IPS DF 19.7 (cell line): Measurements from ENCODE around the gene CARD6.
A peak's percentile ranks its signal among the peaks of the same experiment; 100 is the strongest.
"Not testable (repeated sequence)": the region's sequence is repeated elsewhere in the genome, so short reads cannot be mapped to it uniquely, and the experiment has no call there.

Experiments used
- DNase-seq: peaks from one replicate; pipeline ENCODE4 v3.0.0-alpha.2; 2013; ENCODE audit warnings: low read depth, low spot score

CARD6 gene

GRCh38 chr5:40873286-40873880 is 32.2 kb downstream of the CARD6 start:
- DNase-seq = no peak

GRCh38 chr5:40875958-40876357 is 34.8 kb downstream of the CARD6 start:
- DNase-seq = no peak

GRCh38 chr5:40877371-40877988 is 36.3 kb downstream of the CARD6 start:
- DNase-seq = no peak

DNA sequence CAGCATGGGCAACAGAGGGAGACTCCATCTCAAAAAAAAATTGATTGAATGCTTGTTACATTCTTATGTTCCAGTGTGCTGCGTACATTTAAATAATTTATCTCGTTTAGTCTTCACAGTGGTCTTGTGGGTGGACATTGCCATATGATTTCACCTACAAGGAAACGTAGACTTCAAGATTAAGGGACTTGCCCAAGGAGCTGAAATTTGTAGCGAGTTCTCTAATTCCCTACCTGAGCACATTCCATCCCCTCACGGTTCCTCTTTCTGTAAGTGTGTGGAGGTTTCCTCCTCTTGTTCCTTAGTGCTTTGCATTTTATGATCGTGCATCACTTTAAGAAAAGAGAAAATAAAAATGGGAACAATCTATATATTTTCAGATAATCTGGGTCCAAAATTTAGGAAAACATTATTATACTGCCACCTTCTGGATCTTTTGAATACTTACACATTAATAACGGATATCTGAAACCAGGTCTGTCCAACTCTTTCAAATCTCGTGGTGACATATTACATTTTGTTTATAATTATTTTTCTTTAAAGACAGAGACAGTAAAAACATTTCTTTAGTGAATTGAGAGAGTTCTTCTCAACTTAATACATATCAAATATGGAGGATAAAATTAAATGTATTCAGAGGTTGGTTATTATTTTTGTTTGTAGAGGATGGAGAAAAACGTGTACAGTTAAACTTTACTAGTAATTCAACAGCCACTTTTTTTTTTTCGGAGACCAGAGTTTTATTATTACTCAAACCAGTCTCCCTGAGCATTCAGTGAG is 38.2 kb downstream of the CARD6 start:
- no peak for DNase-seq

GRCh38 chr5:40882291-40882690 is 41.1 kb downstream of the CARD6 start:
- DNase-seq = no peak

DNA sequence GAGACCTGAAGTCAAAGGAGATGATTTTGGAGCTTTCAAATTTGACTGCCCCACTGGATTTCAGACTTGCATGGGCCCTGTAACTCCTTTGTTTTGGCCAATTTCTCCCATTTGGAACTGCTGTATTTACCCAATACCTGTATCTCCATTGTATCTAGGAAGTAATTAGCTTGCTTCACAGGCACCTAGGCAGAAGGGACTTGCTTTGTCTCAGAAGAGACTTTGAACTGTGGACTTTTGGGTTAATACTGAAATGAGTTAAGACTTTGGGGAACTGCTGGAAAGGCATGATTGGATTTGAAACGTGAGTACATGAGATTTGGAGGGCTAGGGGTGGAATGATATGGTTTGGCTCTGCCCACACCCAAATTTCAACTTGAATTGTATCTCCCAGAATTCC is 41.9 kb downstream of the CARD6 start:
- not testable (repeated sequence) for DNase-seq

DNA sequence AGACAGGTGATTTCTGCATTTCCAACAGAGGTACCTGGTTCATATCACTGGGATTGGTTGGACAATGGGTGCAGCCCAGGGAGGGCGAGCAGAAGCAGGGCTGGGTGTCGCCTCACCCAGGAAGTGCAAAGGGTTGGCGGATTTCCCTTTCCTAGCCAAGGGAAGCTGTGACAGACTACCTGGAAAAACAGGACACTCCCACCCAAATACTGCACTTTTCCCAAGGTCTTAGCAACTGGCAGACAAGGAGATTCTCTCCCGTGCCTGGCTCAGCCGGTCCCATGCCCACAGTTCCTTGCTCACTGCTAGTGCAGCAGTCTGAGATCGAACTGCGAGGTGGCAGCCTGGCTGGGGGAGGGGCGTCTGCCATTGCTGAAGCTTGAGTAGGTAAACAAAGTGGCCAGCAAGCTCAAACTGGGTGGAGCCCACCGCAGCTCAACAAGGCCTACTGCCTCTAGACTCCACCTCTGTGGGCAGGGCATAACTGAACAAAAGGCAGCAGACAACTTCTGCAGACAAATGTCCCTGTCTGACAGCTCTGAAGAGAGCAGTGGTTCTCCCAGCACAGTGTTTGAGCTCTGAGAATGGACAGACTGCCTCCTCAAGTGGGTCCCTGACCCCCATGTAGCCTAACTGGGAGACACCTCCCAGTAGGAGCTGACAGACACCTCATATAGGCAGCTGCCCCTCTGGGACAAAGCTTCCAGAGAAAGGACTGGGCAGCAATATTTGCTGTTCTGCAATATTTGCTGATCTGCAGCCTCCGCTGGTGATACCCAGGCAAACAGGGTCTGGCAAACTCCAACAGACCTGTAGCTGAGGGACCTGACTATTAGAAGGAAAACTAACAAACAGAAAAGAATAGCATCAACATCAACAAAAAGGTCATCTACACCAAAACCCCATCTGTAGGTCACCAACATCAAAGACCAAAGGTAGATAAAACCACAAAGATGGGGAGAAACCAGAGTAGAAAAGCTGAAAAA is 54.6 kb downstream of the CARD6 start:
- DNase-seq = not testable (repeated sequence)

DNA sequence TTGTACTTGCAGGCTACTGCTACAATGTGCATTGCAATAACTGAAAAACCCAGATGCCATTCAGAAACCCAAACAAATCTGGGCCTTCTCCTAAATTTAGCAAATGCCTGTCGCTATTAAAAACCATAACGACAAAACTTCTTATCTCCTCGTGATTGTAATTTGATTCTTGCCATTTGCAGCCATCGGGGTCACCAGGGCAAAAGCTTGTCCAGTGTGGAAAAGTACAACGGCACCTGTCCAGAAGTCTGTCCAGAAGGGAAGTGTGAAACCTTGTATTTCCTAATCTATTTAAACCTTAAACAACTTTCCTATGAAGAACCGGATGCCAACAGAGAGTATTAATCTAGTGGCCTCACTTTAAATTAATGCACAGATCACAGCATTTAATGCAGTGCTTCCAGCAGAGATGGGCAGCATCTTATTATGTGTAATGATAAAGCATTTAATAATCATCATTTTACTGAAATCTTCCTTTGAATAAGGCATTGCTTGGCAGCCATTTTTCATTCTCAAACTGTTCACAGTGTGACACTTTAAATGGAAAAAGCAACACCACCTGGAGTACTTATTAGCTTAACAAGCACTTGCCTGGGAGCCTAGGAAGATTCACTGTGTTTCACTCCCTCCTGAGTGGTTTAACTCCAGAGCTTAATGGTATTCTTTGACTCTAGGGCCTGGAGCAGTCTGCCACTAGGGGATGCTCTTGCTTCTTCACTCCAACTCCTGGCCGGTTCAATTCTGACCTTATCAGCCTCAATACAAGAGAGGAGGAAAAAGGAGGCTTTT is 63.2 kb downstream of the CARD6 start:
- DNase-seq = peak; percentile 72

DNA sequence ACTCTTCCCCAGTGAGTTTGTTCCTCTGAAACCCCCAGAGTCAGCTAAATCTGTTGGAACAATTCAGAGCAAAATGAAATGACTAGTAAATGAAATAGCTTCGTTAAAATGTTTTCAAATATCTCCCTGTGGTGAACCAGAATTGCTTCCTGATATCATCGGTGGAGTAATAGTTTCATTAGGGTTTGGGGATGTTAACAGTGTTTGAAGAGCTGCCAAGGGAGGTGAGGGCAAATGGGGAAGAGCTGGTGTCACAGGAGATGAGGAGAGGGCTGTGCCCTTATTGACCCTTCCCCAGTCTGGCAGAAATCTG is 63.8 kb downstream of the CARD6 start:
- DNase-seq = no peak

- no peak for DNase-seq
Observed at GRCh38 chr5:40906351-40906751, 65.2 kb downstream of the CARD6 start.

DNA sequence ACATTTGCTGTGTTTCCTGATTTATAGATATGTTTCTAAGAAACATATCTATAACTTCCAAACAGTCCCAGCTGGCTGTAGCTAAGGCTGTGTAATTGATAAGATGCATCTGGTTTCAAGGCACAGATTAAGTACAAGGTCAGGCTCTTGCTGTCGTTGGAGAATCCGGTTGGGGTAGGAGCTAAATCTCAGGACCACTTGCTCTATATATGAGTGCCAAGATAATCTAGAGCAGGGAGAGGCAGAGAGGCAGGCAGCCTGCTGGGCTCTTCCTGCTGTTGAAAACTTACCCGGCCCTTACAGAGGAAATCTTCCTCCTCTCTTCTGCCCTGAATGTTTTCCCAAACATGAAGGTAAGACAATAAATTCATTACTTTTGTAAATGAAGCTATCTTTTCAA is 68.1 kb downstream of the CARD6 start, which contains the start of gene C7:
Gene C7, plus strand, starts transcription at position 234 of the 400 bp plus-strand sequence. Its CDS starts 114 bp downstream, at position 348.
- no peak for DNase-seq

- no peak for DNase-seq
Observed at GRCh38 chr5:40909723-40910122, 68.6 kb downstream of the CARD6 start.
